HG03342 (cell line): ENCODE data around the gene KNTC1.
A peak's percentile ranks its signal among the peaks of the same experiment; 100 is the strongest.
"Not testable (repeated sequence)": the region's sequence is repeated elsewhere in the genome, so short reads cannot be mapped to it uniquely, and the experiment has no call there.

Experiments
- ATAC-seq: cut with Tn5 transposase; IDR thresholded peaks from one replicate; pipeline ENCODE4 v1.9.1; 2021; ENCODE audit warnings: mild to moderate bottlenecking, moderate library complexity; ENCODE audit not compliant: unreplicated experiment

Gene KNTC1

GRCh38 chr12:122505419-122506051, 21.5 kb upstream of the KNTC1 start:
- ATAC-seq: no peak

DNA sequence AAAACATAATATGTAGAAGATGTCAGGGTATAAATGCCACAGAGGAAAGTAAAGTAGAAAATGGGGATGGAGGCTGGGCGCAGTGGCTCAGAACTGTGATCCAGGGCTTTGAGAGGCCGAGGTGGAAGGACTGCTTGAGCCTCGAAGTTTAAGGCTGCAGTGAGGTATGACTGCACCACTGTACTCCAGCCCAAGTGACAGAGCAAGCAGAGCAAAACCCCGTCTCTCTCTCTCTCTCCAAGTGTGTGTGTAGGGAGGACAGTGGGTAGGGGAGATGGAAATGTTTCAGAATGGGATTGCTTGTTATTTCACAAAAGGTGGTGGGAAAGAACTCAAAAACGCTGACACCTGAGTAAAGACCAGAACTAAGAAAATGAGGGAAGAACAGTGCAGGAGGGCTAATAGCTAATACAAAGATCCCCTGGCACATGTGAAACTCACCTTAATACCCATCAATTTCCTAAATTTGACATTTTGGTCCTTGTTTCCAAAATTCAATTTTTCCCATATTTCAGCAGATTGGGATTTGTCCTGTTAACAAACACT, 20.6 kb upstream of the KNTC1 start:
- ATAC-seq: no peak

DNA sequence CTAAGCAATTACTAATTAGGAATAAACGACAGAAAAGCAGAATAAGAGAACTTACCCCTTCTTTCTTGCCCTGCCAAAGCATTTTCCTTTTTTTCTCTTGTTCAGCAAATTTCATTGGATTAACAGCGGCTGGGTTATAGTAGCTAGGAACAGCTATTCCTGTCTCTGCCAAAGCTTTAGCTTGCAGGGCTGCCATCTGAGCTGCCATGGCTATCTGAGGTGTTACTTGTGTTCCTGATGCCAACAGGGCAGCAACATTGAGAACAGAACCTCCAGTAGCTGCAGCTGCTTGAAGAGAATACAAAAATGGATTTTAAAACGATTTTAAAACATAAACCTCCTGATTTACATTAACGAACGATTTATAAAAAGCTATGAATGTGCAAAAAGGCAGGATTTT, 18.9 kb upstream of the KNTC1 start:
- ATAC-seq: no peak

- ATAC-seq: not testable (repeated sequence)
Measured at GRCh38 chr12:122513028-122513427, 14.0 kb upstream of the KNTC1 start.

GRCh38 chr12:122513660-122514059, 13.4 kb upstream of the KNTC1 start:
- ATAC-seq: no peak

DNA sequence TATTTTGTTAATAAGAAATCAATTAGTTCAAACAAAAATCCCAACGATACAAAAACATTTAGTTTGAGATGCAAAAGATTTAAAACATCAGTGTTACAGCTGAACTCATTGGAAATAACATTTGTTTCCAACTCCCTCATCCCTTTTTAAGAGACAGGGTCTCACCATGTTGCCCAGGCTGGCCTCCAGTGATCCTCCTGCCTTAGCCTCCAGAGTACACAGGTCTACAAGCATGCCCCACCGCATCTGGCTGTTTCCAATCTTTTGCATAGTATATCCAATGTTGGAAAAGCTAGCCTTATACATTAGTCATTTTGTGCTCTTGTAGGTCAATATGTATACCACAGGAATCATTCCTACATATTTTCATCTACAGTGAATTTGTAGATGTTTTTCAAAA, 11.8 kb upstream of the KNTC1 start:
- no peak for ATAC-seq

DNA sequence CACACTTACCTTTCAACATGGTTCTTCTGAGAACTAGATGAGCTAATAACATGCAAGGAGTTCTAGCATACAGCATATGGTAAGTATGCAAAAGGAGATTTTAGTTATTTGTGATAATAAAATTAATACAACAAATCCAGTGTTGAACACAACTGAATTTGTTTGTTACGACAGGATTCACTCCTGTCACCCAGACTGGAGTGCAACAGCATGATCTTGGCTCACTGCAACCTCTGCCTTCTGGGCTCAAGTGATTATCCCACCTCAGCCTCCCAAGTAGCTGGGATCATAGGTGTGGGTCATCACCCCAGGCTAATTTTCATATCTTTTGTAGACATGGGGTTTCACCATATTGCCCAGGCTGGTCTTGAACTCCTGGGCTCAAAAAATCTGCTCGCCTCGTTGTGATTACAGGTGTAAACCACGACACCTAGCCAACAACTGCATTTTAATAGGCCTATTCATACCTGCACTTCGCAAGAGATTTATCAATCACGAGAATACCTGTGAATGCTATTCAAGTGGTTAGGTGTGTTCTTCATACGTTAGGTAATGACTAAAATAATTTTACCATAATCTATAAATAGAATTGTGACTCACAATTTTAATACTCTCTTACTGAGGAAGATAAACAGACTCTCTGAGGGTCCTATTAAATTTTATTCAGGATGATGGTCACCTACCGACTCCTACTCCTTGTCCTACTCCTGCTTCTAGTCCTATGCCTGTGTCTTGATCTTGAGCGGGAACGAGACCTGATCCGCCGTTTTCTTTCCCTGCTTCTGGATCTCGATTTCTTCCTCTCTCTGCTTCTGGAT, 10.3 kb upstream of the KNTC1 start:
- ATAC-seq: no peak

DNA sequence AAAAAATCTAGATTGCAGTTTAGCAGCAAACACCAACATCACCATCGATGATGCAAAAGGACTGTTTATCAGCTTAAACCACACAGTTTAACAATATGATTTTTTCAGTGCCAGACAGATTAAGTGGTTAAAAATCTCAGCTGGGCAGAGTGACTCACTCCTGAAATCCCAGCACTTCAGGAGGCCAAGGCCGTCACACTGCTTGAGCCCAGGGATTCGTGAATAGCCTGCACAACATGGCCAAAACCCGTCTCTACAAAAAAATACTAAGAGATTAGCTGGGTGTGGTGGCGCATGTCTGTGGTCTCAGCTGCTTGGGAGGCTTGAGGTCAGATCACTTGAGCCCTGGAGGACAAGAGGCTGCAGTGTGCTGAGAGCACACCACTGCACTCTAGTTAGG, 9.2 kb upstream of the KNTC1 start:
- ATAC-seq: no peak

GRCh38 chr12:122518908-122519307, 8.1 kb upstream of the KNTC1 start:
- no peak for ATAC-seq

DNA sequence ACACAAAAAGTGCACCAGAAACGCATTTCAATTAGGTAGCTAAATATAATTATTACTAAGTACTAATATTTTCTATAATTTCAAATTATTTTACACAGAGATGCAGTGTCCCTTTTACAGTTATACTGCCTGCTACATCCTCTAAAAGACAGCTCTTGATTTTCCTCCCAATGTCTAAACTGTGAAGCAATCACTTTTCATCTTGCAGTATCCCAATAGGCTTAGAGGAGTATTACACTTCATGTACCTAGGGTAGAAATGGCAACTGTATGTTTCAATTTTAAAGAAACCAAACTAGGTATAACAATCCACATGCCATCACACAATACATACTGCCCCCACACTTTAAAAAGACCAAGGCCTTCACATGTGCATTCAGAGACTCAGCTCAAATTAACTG, 7.6 kb upstream of the KNTC1 start:
- ATAC-seq: no peak

DNA sequence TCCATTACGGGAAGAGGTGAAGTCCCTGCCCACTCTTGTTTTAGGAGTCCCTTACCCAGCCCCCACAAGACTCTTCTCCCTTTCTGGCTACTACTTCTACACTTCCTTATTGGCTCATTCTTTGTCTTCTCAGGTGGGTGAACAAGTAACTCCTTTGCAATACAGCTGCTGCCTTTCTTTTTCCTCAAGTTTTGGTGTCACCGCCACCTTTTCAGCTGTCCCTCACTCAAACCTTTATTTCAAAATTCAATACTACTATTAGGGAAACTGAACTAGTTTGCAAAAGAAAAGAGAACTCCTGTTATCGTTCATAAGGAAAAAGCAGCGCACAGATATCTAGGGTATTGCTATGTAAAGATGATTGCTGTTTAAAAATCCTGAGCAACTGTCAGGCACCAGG, 6.4 kb upstream of the KNTC1 start:
- ATAC-seq: no peak

DNA sequence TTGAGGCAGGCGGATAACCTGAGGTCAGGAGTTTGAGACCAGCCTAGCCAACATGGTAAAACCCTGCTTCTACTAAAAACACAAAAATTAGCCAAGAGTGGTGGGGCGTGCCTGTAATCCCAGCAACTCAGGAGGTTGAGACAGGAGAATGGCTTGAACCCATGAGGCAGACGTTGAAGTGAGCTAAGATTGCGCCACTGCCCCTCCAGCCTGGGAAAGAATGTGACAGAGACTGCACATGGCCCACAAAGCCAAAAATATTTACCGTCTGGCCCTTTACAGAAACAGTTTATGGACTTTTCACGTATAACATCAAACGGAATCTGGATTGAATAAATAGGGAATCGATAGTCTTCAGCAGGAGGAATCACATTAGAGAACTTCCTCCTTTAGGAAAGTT, 3.8 kb upstream of the KNTC1 start:
- ATAC-seq: no peak

DNA sequence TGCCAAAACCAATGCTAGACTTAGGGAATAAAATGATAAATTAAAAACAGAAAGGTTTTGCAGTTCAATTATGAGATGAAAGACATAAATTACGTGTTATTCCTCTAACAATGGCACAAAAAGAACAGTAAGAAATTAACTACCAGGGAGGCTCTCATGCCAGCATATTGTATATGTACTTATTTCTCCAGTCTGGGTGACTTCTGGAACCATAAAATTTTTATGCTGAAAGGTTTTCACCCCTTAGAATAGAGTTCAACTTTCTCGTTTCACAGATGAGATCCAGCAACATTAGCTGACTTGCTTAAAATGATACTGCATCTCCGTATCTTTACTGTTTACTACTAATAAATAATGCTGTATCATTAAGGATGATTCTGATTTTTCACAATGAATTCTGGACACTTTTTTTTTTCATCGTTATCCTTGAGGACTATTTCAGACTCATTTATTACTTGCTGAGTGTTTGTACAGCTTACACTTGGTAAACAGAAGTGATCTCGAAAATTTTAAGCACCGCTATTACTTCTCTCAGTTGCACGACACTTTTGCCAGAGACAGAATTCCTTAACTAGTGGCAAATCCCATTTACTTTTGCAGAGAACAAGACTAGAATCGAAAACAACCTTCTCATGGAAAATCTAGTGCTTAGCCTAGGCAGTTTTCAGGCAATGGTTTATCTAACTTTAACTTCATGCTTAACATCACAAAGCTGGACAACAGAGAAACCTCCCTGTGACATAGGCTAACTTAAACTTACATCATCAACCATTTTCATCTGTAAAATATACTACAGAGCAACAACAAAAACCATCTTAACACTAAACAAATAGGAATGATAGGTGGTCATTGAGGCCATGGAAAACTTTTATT, 3.0 kb upstream of the KNTC1 start:
- no peak for ATAC-seq

DNA sequence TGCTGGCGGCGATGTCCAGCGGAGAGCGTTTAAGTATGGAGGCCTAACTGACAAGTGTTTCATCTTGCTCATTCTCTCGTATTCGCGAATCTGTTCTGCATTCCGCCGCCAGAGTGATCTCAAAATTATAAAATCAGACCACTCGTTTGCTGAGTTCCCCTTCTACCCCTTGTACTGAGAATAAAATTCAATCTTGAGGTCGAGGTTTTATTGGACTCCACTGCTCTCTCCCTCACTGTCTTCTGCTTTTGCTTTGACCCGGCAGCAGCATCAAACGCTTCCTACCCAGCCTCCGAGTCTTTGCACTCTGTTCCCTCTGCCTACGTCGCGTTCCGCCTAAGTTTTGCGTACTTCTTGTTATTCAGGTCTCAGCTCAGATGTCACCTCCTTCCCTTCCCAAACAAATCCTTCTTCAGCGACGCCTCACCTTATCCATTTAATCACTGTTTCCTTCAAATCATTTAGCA, 462 bp downstream of the KNTC1 start:
- no peak for ATAC-seq

DNA sequence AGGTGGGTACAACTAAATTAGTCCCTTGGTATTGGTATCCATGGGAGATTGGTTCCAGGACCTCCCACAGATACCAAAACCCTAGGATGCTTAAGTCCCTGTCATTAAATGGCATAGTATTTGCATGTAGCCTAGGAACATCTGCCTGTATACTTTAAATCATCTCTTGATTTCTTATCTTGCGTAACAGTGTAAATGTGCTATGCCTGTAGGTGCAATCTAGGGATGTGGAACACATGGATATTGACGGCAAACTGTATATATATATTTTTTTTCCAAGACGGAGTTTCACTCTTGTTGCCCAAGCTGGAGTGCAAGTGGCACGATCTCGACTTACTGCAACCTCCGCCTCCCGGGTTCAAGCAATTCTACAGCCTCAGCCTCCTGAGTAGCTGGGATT, 1.5 kb downstream of the KNTC1 start:
- ATAC-seq: no peak

DNA sequence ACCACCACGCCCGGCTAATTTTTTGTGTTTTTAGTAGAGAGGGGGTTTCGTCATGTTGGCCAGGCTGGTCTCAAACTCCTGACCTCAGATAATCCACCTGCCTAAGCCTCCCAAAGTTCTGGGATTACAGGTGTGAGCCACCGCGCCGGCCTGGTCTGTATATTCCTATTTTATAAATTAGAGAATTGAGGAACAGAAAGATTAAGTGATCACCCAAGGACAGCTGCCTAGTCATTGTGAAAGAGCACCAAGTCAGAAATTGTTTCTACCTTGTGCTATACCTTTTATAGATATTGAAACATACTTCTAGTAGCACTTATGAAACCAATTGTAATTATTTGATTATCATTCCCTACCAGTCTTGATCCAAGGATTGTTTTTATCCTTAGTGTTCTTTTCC, 1.9 kb downstream of the KNTC1 start:
- no peak for ATAC-seq

GRCh38 chr12:122533856-122534255, 6.8 kb downstream of the KNTC1 start:
- ATAC-seq: no peak

DNA sequence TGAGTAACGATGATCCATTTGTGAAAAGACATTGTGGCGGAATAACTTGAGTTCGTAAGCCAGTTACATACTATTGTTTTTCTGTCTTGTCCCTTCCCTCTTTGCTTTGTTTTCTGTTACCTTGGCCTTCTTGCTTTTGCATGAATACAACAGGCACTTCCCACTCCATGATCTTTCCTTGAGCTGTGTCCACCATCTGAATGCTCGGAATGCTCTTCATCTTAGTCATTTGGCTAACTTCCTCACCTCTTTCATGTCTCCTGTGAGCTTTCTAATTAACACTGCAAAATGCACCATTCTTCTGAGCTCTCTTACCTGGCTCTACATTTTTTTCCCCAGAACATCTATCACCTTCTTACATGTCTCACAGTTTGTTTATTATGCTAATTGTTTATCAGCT, 10.0 kb downstream of the KNTC1 start:
- no peak for ATAC-seq

DNA sequence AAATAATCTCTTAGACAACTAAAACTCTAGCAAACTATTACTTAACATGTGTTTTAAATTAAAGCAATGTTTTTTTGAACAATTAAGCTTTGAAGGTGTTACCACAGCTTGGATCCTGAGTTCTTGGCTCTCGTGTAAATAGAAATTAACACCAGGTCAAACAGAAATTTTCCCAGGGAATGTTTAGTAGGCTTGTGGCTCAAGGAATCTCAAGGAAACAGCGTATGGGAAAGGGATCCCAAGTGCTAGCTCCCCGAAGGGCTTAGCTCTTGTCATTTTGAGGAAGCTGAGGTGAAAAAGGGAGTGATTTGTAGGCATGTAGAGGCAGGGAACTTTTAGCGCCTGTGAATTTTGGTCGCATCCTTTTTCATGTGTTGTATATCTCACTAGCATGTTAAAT, 11.4 kb downstream of the KNTC1 start:
- ATAC-seq: no peak

GRCh38 chr12:122544537-122544936, 17.5 kb downstream of the KNTC1 start:
- ATAC-seq: no peak

DNA sequence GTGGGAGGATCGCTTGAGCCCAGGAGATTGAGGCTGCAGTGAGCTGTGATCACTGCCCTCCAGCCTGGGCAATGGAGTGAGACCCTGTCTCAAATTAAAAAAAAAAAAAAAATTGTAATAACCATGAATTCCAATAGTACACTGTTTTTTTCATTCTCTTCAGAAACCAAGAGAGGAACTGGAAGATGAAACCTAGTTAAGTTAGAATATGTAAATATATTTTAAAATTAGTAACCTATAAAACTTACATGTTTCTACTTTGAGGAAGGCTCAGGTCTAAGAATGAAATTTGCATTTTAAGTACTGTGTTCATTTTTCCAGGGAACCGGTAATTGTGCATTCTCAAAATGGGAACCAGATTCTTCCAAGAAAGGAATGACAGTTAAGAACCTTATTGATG, 18.8 kb downstream of the KNTC1 start:
- peak; percentile 71 for ATAC-seq
